GM13977 (cell line): ENCODE data around the gene CERK.

ENCODE experiments used
- DNase-seq: peaks from one replicate; pipeline ENCODE4 v3.0.0; 2012; ENCODE audit warnings: low spot score
- CTCF ChIP-seq: IDR thresholded peaks from 2 replicates; pipeline ENCODE4 v1.5.1; 2012; ENCODE audit warnings: mild to moderate bottlenecking, control low read depth; ENCODE audit not compliant: insufficient read depth; ENCODE audit errors: extremely low read depth, missing control alignments
- in situ Hi-C: fragments of 300-500 bp; cut with MboI; formaldehyde crosslinking; loops from one replicate; pipeline ENCODE4 v1.12.0; 2022; ENCODE audit warnings: low sequenced_read_pairs, low pct_unique_long_range_greater_than_20kb, mixed read lengths, inconsistent platforms; ENCODE audit not compliant: unreplicated experiment

Gene CERK

GRCh38 chr22:46773076-46773475 lies 35.0 kb upstream of the CERK start:
- in situ Hi-C loops, result no loop called here
- no peak for TF ChIP-seq CTCF

GRCh38 chr22:46770726-46771125 lies 32.7 kb upstream of the CERK start:
- DNase-seq, result no peak
- in situ Hi-C loops, result no loop called here
- no peak for TF ChIP-seq CTCF

More at GRCh38 chr22:46773076-46773475, 35.0 kb upstream of the CERK start:
- DNase-seq, result no peak

GRCh38 chr22:46770151-46770641 lies 32.1 kb upstream of the CERK start:
- in situ Hi-C loops, result no loop called here
- DNase-seq, result no peak
- TF ChIP-seq CTCF, result no peak

- in situ Hi-C loops, result no loop called here
- DNase-seq, result no peak
Observed at GRCh38 chr22:46769706-46770105, 31.7 kb upstream of the CERK start.

GRCh38 chr22:46769191-46769675 lies 31.2 kb upstream of the CERK start:
- in situ Hi-C loops, result no loop called here
- no peak for TF ChIP-seq CTCF
- DNase-seq, result no peak

More at GRCh38 chr22:46769706-46770105, 31.7 kb upstream of the CERK start:
- TF ChIP-seq CTCF, result no peak

GRCh38 chr22:46767249-46767985 lies 29.4 kb upstream of the CERK start:
- in situ Hi-C loops, result no loop called here
- no peak for TF ChIP-seq CTCF
- no peak for DNase-seq

GRCh38 chr22:46766611-46767010 lies 28.6 kb upstream of the CERK start:
- no peak for TF ChIP-seq CTCF
- no peak for DNase-seq
- in situ Hi-C loops, result no loop called here
